Measurements from ENCODE around the gene CCNYL1. TPM values are rescaled to one million over a fixed set of nuclear protein-coding genes. Genes with fewer than 3 reads are reported as not detected.

Gene CCNYL1
- total RNA-seq, 4 donors from 2014 or later: 30.0 to 99.5 (median 31.7) TPM

GRCh38 chr2:207778298-207778882, 67.0 kb downstream of the CCNYL1 start:
- WGBS, 2 donors (ENCODE audit: low coverage in 1 of 2): 71 to 74% methylated on average over 4 of the region's 4 CpGs
- TF ChIP-seq EP300 (IDR thresholded peaks at IDR 0.05; ENCODE audit: low read depth): no peak
- no peak for TF ChIP-seq CTCF (IDR thresholded peaks at IDR 0.05)
- TF ChIP-seq POLR2A (IDR thresholded peaks at IDR 0.05): no peak
- no peak for TF ChIP-seq POLR2AphosphoS5 (IDR thresholded peaks at IDR 0.05)
- no peak overlapping the region for H3K27ac ChIP-seq
- no peaks in the 10 kb centered on the region for H3K9me3 ChIP-seq
- DNase-seq: no peak
- no peak overlapping the region for H3K4me3 ChIP-seq
- in situ Hi-C loops (cut with MboI; ENCODE audit: low pct_ligation_motif_present in 1 of 4, low pct_unique_long_range_greater_than_20kb in 1 of 4, low sequenced_read_pairs in 3 of 4) (no loop called here), intact Hi-C loops (cut with DNase I; ENCODE audit: low total_unique reads) (no loop called here)
- H3K27me3 ChIP-seq: no peaks in the 10 kb centered on the region
- peaks cover 3 to 21% (median 12%) of the 10 kb centered on the region in 4 donors for H3K4me1 ChIP-seq
- H3K36me3 ChIP-seq: no peaks in the 10 kb centered on the region

DNA sequence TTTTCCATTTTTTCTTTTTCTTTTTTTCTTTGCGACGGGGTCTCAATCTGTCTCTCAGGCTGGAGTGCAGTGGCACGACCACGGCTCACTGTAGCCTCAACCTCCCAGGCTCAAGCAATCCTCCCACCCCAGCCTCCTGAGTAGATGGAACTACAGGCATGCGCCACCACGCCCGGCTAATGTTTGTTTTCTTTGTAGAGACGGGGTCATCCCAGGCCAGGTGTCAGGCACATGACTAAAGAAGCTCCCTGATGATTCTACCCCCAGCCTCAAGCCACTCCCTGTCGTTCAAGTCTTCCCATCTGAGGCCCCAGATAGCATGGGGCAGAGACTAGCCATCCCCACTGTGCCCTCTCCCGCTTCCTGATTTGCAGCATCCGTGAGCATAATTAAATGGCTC, 68.1 kb downstream of the CCNYL1 start:
- H3K27ac ChIP-seq: no peak overlapping the region
- H3K4me1 ChIP-seq: peaks cover 3 to 21% (median 12%) of the 10 kb centered on the region in 4 donors
- H3K4me3 ChIP-seq: no peak overlapping the region
- TF ChIP-seq EP300 (IDR thresholded peaks at IDR 0.05; ENCODE audit: low read depth) (no peak), POLR2AphosphoS5 (IDR thresholded peaks at IDR 0.05) (no peak), CTCF (IDR thresholded peaks at IDR 0.05) (no peak), POLR2A (IDR thresholded peaks at IDR 0.05) (no peak)
- WGBS, 2 donors (ENCODE audit: low coverage in 1 of 2): 84 to 100% methylated on average over 4 to 11 of the region's 11 CpGs
- H3K9me3 ChIP-seq: no peaks in the 10 kb centered on the region
- H3K36me3 ChIP-seq: no peaks in the 10 kb centered on the region
- no peaks in the 10 kb centered on the region for H3K27me3 ChIP-seq
- in situ Hi-C loops (cut with MboI; ENCODE audit: low pct_ligation_motif_present in 1 of 4, low pct_unique_long_range_greater_than_20kb in 1 of 4, low sequenced_read_pairs in 3 of 4): no loop called here
- intact Hi-C loops (cut with DNase I; ENCODE audit: low total_unique reads): no loop called here
- DNase-seq: no peak

- intact Hi-C loops (cut with DNase I; ENCODE audit: low total_unique reads) (no loop called here), in situ Hi-C loops (cut with MboI; ENCODE audit: low pct_ligation_motif_present in 1 of 4, low pct_unique_long_range_greater_than_20kb in 1 of 4, low sequenced_read_pairs in 3 of 4) (no loop called here)
- WGBS, 2 donors (ENCODE audit: low coverage in 1 of 2): 80 to 89% methylated on average over 5 to 10 of the region's 10 CpGs
- Histone ChIP-seq H3K27ac (peak overlapping the region; percentile 18 to 61 (median 41)), H3K4me1 (peaks cover 3 to 33% (median 16%) of the 10 kb centered on the region in 4 donors), H3K9me3 (no peaks in the 10 kb centered on the region), H3K36me3 (no peaks in the 10 kb centered on the region), H3K4me3 (no peak overlapping the region), H3K27me3 (no peaks in the 10 kb centered on the region)
- DNase-seq: peak; percentile 69
- peak; percentile 13 for TF ChIP-seq EP300 (IDR thresholded peaks at IDR 0.05; ENCODE audit: low read depth)
- no peak for TF ChIP-seq POLR2A (IDR thresholded peaks at IDR 0.05)
- TF ChIP-seq POLR2AphosphoS5 (IDR thresholded peaks at IDR 0.05): peak in 1 of 3 donors; percentile 26
- TF ChIP-seq CTCF (IDR thresholded peaks at IDR 0.05): no peak
Measured at GRCh38 chr2:207782238-207783030, 71.0 kb downstream of the CCNYL1 start.

DNA sequence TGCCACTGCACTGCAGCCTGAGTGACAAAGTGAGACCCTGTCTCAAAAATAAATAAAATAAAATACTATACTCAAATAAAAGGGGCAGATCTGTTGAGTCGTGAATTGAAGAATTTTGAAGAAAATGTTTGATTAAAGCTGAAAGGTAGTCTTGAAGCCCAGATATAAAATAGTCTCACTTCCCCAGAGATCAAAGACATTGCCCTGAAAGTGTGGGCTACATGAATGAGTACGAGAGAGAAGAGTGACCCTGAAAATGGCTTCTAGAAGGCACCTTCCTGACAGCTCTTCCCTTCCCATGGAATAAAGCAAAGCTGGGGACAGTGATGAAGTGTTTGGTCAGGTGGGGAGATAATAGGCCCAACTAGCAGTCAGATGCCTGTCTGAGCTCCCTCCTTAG, 72.1 kb downstream of the CCNYL1 start:
- in situ Hi-C loops (cut with MboI; ENCODE audit: low pct_ligation_motif_present in 1 of 4, low pct_unique_long_range_greater_than_20kb in 1 of 4, low sequenced_read_pairs in 3 of 4) (no loop called here), intact Hi-C loops (cut with DNase I; ENCODE audit: low total_unique reads) (no loop called here)
- Histone ChIP-seq H3K36me3 (no peaks in the 10 kb centered on the region), H3K27ac (peak overlapping the region in 1 of 4 donors; percentile 61), H3K27me3 (no peaks in the 10 kb centered on the region), H3K9me3 (no peaks in the 10 kb centered on the region), H3K4me3 (no peak overlapping the region), H3K4me1 (peaks cover 3 to 32% (median 16%) of the 10 kb centered on the region in 4 donors)
- 75 to 83% methylated on average over 2 of the region's 2 CpGs for WGBS, 2 donors (ENCODE audit: low coverage in 1 of 2)
- TF ChIP-seq CTCF (IDR thresholded peaks at IDR 0.05): no peak
- TF ChIP-seq POLR2AphosphoS5 (IDR thresholded peaks at IDR 0.05): no peak
- TF ChIP-seq EP300 (IDR thresholded peaks at IDR 0.05; ENCODE audit: low read depth): no peak
- TF ChIP-seq POLR2A (IDR thresholded peaks at IDR 0.05): no peak
- DNase-seq: no peak

Data from transverse colon (tissue), 4 donors.